H1 (cell line): ENCODE data around the gene KLHL29. TPM values are rescaled to one million over a fixed set of nuclear protein-coding genes. Genes with fewer than 3 reads are reported as not detected.

Experiments
- CTCF ChIA-PET: fragments of 300-600 bp; sonication (Branson Sonifier 250); formaldehyde crosslinking; loops from one replicate; lab custom pipeline; 2021; ENCODE audit not compliant: partially characterized antibody; lab: Charles Lee
- POLR2A ChIA-PET: fragments of 300-600 bp; sonication (Branson Sonifier 250); formaldehyde crosslinking; loops from one replicate; lab custom pipeline; 2021; ENCODE audit warnings: inconsistent platforms; ENCODE audit not compliant: partially characterized antibody; lab: Charles Lee
- DNase-seq, 2 experiments: peaks; one replicate each; pipeline versions ENCODE4 v3.0.0 to v3.0.0-alpha.2; 2010 to 2022; ENCODE audit warnings: low spot score in 2 of 2, low read depth in 1 of 2, mixed read lengths in 1 of 2
- FAIRE-seq: peaks from 2 replicates; lab custom pipeline; 2011; peaks lifted over from hg19 to GRCh38; lab: Jason Lieb, UNC
- H2AFZ ChIP-seq: 2 replicates; pipeline ENCODE4 v1.8.1; 2012; ENCODE audit warnings: low read length, inconsistent platforms
- H2AK5ac ChIP-seq: 2 replicates; pipeline ENCODE4 v1.6.1; 2013; ENCODE audit warnings: low read depth, low read length
- H2BK120ac ChIP-seq: replicated peaks from 2 replicates; pipeline ENCODE3; 2013; ENCODE audit warnings: low read depth, low read length, inconsistent platforms
- H2BK12ac ChIP-seq: 2 replicates; pipeline ENCODE4 v1.6.1; 2013; ENCODE audit warnings: low read depth, low read length
- H2BK15ac ChIP-seq: 2 replicates; pipeline ENCODE4 v1.6.1; 2013; ENCODE audit warnings: low read length
- H2BK20ac ChIP-seq: 2 replicates; pipeline ENCODE4 v1.6.1; 2013; ENCODE audit warnings: low read length
- H2BK5ac ChIP-seq: 2 replicates; pipeline ENCODE4 v1.6.1; 2013; ENCODE audit warnings: low read depth, low read length
- H3K14ac ChIP-seq: 2 replicates; pipeline ENCODE4 v1.6.1; 2013; ENCODE audit warnings: inconsistent platforms; ENCODE audit not compliant: insufficient read length
- H3K18ac ChIP-seq: 2 replicates; pipeline ENCODE4 v1.6.1; 2013; ENCODE audit warnings: low read length; ENCODE audit errors: extremely low read depth
- H3K23ac ChIP-seq: 2 replicates; pipeline ENCODE4 v1.6.1; 2013; ENCODE audit warnings: inconsistent platforms; ENCODE audit not compliant: insufficient read length
- H3K23me2 ChIP-seq: 2 replicates; pipeline ENCODE4 v1.6.1; 2013; ENCODE audit warnings: low read depth, low read length
- H3K27ac ChIP-seq: 2 replicates; pipeline ENCODE4 v1.6.1; 2011; ENCODE audit warnings: low read depth, low read length, inconsistent platforms
- H3K27me3 ChIP-seq, 4 experiments: replicated peaks in 1 of 4; 1 replicate in 1 of 4; 2 replicates in 3 of 4; pipeline versions ENCODE4 v1.6.1 to v1.8.1; 2011 to 2013; ENCODE audit warnings: low read length in 3 of 4, mild to moderate bottlenecking in 3 of 4, inconsistent platforms in 2 of 4, mixed read lengths in 2 of 4, moderate library complexity in 1 of 4; ENCODE audit not compliant: control insufficient read depth in 3 of 4, insufficient read depth in 3 of 4; ENCODE audit errors: extremely low read depth in 1 of 4
- H3K36me3 ChIP-seq, 4 experiments: 2 replicates each; pipeline versions ENCODE4 v1.6.1 to v1.8.1; 2011 to 2013; ENCODE audit warnings: mild to moderate bottlenecking in 4 of 4, low read length in 3 of 4, moderate library complexity in 2 of 4, control low read depth in 1 of 4, inconsistent platforms in 1 of 4; ENCODE audit not compliant: insufficient read depth in 4 of 4, control insufficient read depth in 2 of 4
- H3K4ac ChIP-seq: replicated peaks from 2 replicates; pipeline ENCODE3; 2013; ENCODE audit warnings: low read length, low read depth, mixed read lengths, inconsistent platforms; ENCODE audit not compliant: insufficient read length
- H3K4me1 ChIP-seq, 4 experiments: replicated peaks in 1 of 4; 1 replicate in 1 of 4; 2 replicates in 3 of 4; pipeline versions ENCODE4 v1.6.1 to v1.8.1; 2011 to 2013; ENCODE audit warnings: low read length in 3 of 4, inconsistent platforms in 2 of 4, mixed read lengths in 1 of 4; ENCODE audit not compliant: insufficient read depth in 4 of 4, control insufficient read depth in 3 of 4
- H3K4me2 ChIP-seq, 2 experiments: 2 replicates each; pipeline versions ENCODE4 v1.6.1 to v1.8.1; 2011 to 2013; ENCODE audit warnings: low read depth in 2 of 2, low read length in 2 of 2, control low read depth in 1 of 2, inconsistent platforms in 1 of 2, mild to moderate bottlenecking in 1 of 2; ENCODE audit not compliant: insufficient read depth in 1 of 2
- H3K4me3 ChIP-seq, 4 experiments: fragments of 200-600, 300-600 bp in 1 of 4; sonication (generic), shearing (Covaris generic), sonication (Bioruptor Twin) in 1 of 4; 2 replicates each; pipeline versions ENCODE4 v1.5.1 to v1.8.1; 2011 to 2016; ENCODE audit warnings: low read length in 4 of 4, low read depth in 3 of 4, control low read depth in 2 of 4, inconsistent platforms in 2 of 4, mild to moderate bottlenecking in 2 of 4, mixed read lengths in 1 of 4, moderate library complexity in 1 of 4; ENCODE audit not compliant: insufficient read depth in 2 of 4; ENCODE audit errors: extremely low read depth in 1 of 4
- H3K56ac ChIP-seq: replicated peaks from 2 replicates; pipeline ENCODE3; 2013; ENCODE audit warnings: low read depth, mild to moderate bottlenecking, mixed read lengths, low read length, inconsistent platforms; ENCODE audit not compliant: insufficient read length
- H3K79me1 ChIP-seq: 2 replicates; pipeline ENCODE4 v1.6.1; 2013; ENCODE audit warnings: low read depth, low read length, control low read depth
- H3K79me2 ChIP-seq, 2 experiments: 2 replicates each; pipeline versions ENCODE4 v1.6.1 to v1.8.1; 2012 to 2013; ENCODE audit warnings: low read length in 2 of 2, mild to moderate bottlenecking in 2 of 2, inconsistent platforms in 1 of 2; ENCODE audit not compliant: insufficient read depth in 2 of 2, control insufficient read depth in 1 of 2
- H3K9ac ChIP-seq, 4 experiments: replicated peaks in 1 of 4; 1 replicate in 1 of 4; 2 replicates in 3 of 4; pipeline versions ENCODE4 v1.6.1 to v1.8.1; 2011 to 2013; ENCODE audit warnings: low read depth in 3 of 4, low read length in 3 of 4, control low read depth in 2 of 4, mild to moderate bottlenecking in 2 of 4, moderate library complexity in 2 of 4, inconsistent platforms in 1 of 4; ENCODE audit errors: extremely low read depth in 1 of 4
- H3K9me3 ChIP-seq, 2 experiments: 2 replicates each; pipeline versions ENCODE4 v1.6.1 to v1.8.1; 2012 to 2013; ENCODE audit warnings: mild to moderate bottlenecking in 2 of 2, moderate library complexity in 2 of 2, control low read depth in 1 of 2, inconsistent platforms in 1 of 2, low read depth in 1 of 2, low read length in 1 of 2, mixed read lengths in 1 of 2; ENCODE audit not compliant: insufficient read depth in 2 of 2
- H4K20me1 ChIP-seq, 2 experiments: replicated peaks in 1 of 2; 2 replicates each; pipeline versions ENCODE3 to v1.8.1; 2011 to 2013; ENCODE audit warnings: inconsistent platforms in 2 of 2, low read length in 2 of 2, mild to moderate bottlenecking in 1 of 2; ENCODE audit not compliant: insufficient read depth in 2 of 2, control insufficient read depth in 1 of 2
- H4K5ac ChIP-seq: 2 replicates; pipeline ENCODE4 v1.6.1; 2013; ENCODE audit warnings: low read length, low read depth, mixed read lengths, inconsistent platforms; ENCODE audit not compliant: insufficient read length
- H4K8ac ChIP-seq: 2 replicates; pipeline ENCODE4 v1.8.0; 2013; ENCODE audit warnings: mild to moderate bottlenecking, moderate library complexity, low read length, inconsistent platforms; ENCODE audit not compliant: insufficient read depth; ENCODE audit errors: extremely low read depth
- H4K91ac ChIP-seq: replicated peaks from 2 replicates; pipeline ENCODE3; 2013; ENCODE audit warnings: low read length, mixed read lengths, inconsistent platforms; ENCODE audit not compliant: insufficient read length
- POLR2A ChIP-seq, 2 experiments: IDR thresholded peaks; 1 replicate in 1 of 2; 2 replicates in 1 of 2; pipeline ENCODE4 v1.6.1; 2011; ENCODE audit warnings: low read depth in 2 of 2, low read length in 2 of 2, mild to moderate bottlenecking in 2 of 2; ENCODE audit errors: control extremely low read depth in 1 of 2
- WGBS, 2 experiments: shearing (Covaris generic) in 1 of 2; methylation state at CpG; one replicate each; pipeline versions ENCODE4 v1.1.6 to v1.1.7; 2013 to 2015; ENCODE audit warnings: low lambda C conversion rate in 2 of 2, mixed read lengths in 2 of 2, inconsistent platforms in 1 of 2, low coverage in 1 of 2, missing lambda C conversion rate in 1 of 2; ENCODE audit not compliant: insufficient replicate concordance in 2 of 2, insufficient coverage in 1 of 2, insufficient read length in 1 of 2; ENCODE audit errors: extremely low coverage in 1 of 2, missing lambda C conversion rate in 1 of 2; 5-methylcytosine and 5-hydroxymethylcytosine counted together
- polyA plus RNA-seq, 7 experiments: library from polyadenylated mRNA; depleted of rRNA in 3 of 7; stranded (reverse) in 5 of 7; unstranded in 2 of 7; fragments of >200 nt in 5 of 7; fragments of 200-250 nt in 2 of 7; gene quantifications; 1 replicate in 5 of 7; 2 replicates in 1 of 7; 4 replicates in 1 of 7; pipeline versions ENCODE4 v1.2.1 to v1.2.3, GENCODE V29; 2011 to 2013; ENCODE audit warnings: missing spikeins in 2 of 7, mixed read lengths in 2 of 7
- total RNA-seq: library from RNA; stranded (reverse); fragmentation: NEBNext Ultra II Directional; extraction: Animal tissue kit (Norgen Biotek cat#: 25700); gene quantifications from 2 replicates; pipeline ENCODE4 v1.2.1, GENCODE V29; 2021

The KLHL29 gene
- total and polyA plus RNA-seq, 2 of the 8 experiments (the other 6 are each of a cell fraction or from before 2014, with no cell fraction given), result 1.1 to 4.7 TPM

- Histone ChIP-seq H4K5ac (no peak overlapping the region), H3K79me1 (peaks cover 2% of the 10 kb centered on the region; the same call in 1 of the 2 replicates), H4K20me1 (peaks cover 0 to 3% of the 10 kb centered on the region in 2 experiments), H2AFZ (no peak overlapping the region), H3K27me3 (no peaks in the 10 kb centered on the region), H3K4me1 (peaks cover under 1 to 17% (median 10%) of the 10 kb centered on the region in 4 experiments), H3K23ac (no peak overlapping the region), H3K9me3 (no peaks in the 10 kb centered on the region), H2BK20ac (no peak overlapping the region), H2BK5ac (no peak overlapping the region), H3K4ac (no peak overlapping the region), H3K23me2 (peaks cover 3% of the 10 kb centered on the region; the same call in 1 of the 2 replicates), H4K8ac (no peak overlapping the region)
- DNase-seq (no peak), FAIRE-seq (no peak)
- 89% methylated on average over 8 of the region's 8 CpGs; no CpG with 5 or more reads in 1 of the 2 experiments for WGBS, 2 experiments
- no peak for TF ChIP-seq POLR2A (IDR thresholded peaks at IDR 0.05; ENCODE audit: control extremely low read depth in 1 of 2, low read depth in 2 of 2, low read length in 2 of 2)
- TF ChIP-seq, all 59 proteins: peak for 0
- Histone ChIP-seq H2BK15ac (no peak overlapping the region), H3K79me2 (no peaks in the 10 kb centered on the region), H2BK120ac (no peak overlapping the region), H3K18ac (no peak overlapping the region), H4K91ac (no peak overlapping the region), H2AK5ac (no peak overlapping the region), H3K14ac (no peak overlapping the region), H3K4me2 (no peak overlapping the region), H2BK12ac (no peak overlapping the region), H3K9ac (no peak overlapping the region), H3K27ac (no peak overlapping the region), H3K4me3 (no peak overlapping the region), H3K36me3 (no peaks in the 10 kb centered on the region), H3K56ac (no peak overlapping the region)
- CTCF ChIA-PET, result interaction anchor here (1.2 to 5.7 kb wide), 3 partner anchors 9 to 143 kb away, joined by 3 to 26 read pairs (median 5); no protein-coding TSS in a partner anchor
- POLR2A ChIA-PET, result interaction anchor here (0.9 kb wide), 1 partner anchor 9 kb away, joined by 3 read pairs; no protein-coding TSS in a partner anchor
Observed at GRCh38 chr2:23427350-23427749, 42.4 kb downstream of the KLHL29 start.
